ENCODE measurements around the gene PVALB. TPM values are rescaled to one million over a fixed set of nuclear protein-coding genes. Genes with fewer than 3 reads are reported as not detected.

PVALB gene
- total and polyA plus RNA-seq, 5 donors from 2014 or later = not detected

DNA sequence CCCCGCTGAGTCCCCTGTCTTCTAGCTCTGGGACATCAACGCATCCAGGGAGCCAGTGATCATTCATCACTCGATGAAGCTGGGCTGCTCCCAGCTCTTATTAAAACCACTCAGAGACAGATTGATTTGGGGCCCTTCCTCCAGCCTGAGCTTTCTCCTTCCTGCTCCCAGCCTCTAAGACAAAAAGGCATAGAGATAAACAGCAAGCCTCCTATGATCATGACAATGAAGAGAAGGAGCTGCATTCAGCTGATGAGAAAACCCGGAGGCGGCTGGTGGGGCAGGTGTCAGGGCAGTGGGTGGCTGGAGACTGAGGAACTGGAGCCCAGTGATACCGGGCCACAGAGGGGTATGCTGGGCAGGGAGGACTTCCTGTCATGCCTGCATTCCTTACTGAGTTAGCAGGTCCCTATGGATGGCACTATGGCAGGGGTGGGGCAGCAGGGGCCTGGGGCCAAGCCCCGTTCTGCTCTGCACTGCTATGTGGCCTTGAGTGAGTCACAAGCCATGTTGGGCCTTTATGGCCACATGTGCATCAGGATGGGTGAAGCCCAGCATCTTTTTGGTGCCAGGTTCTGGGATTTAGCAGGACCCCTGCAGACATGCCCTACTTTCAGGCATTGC is 20.2 kb downstream of the PVALB start:
- Histone ChIP-seq H3K9me3 (ENCODE audit: control insufficient read depth in 2 of 2, low read length in 2 of 2) (no peaks in the 10 kb centered on the region), H3K4me3 (ENCODE audit: low read depth, low read length) (no peak overlapping the region), H3K36me3 (ENCODE audit: control insufficient read depth, insufficient read depth, low read length) (no peaks in the 10 kb centered on the region), H3K27ac (ENCODE audit: insufficient read depth, low read length, poor library complexity, severe bottlenecking) (no peak overlapping the region), H3K4me1 (ENCODE audit: control insufficient read depth, insufficient read depth, low read length, poor library complexity, severe bottlenecking) (no peaks in the 10 kb centered on the region), H3K27me3 (ENCODE audit: control insufficient read depth, insufficient read depth, low read length) (no peaks in the 10 kb centered on the region)
- ATAC-seq (ENCODE audit: low read depth in 2 of 2) (no peak), DNase-seq (no peak)
- Mint-ChIP-seq H3K4me3 (peak overlapping the region in 1 of 4 donors; percentile 38), H3K27ac (peak overlapping the region in 1 of 3 donors; percentile 49), H3K4me1 (no peaks in the 10 kb centered on the region), H3K27me3 (no peaks in the 10 kb centered on the region), H3K36me3 (no peaks in the 10 kb centered on the region), H3K9me3 (no peaks in the 10 kb centered on the region)

GRCh38 chr22:36795633-36796032 is 21.2 kb downstream of the PVALB start:
- peaks cover 0 to under 1% (median 0%) of the 10 kb centered on the region in 7 donors for H3K9me3 Mint-ChIP-seq
- ATAC-seq (ENCODE audit: low read depth in 2 of 2) = no peak

GRCh38 chr22:36790648-36791047 is 26.2 kb downstream of the PVALB start:
- no peaks in the 10 kb centered on the region for H3K27me3 Mint-ChIP-seq
- H3K4me1 Mint-ChIP-seq = peaks cover 0 to 5% (median under 1%) of the 10 kb centered on the region in 4 donors
- no peaks in the 10 kb centered on the region for H3K9me3 ChIP-seq (ENCODE audit: control insufficient read depth in 2 of 2, low read length in 2 of 2)
- H3K27me3 ChIP-seq (ENCODE audit: control insufficient read depth, insufficient read depth, low read length) = no peaks in the 10 kb centered on the region
- no peak overlapping the region for H3K4me3 ChIP-seq (ENCODE audit: low read depth, low read length)
- ATAC-seq (ENCODE audit: low read depth in 2 of 2) = peak; percentile 74 to 75
- H3K36me3 ChIP-seq (ENCODE audit: control insufficient read depth, insufficient read depth, low read length) = no peaks in the 10 kb centered on the region
- no peaks in the 10 kb centered on the region for H3K4me1 ChIP-seq (ENCODE audit: control insufficient read depth, insufficient read depth, low read length, poor library complexity, severe bottlenecking)
- H3K36me3 Mint-ChIP-seq = no peaks in the 10 kb centered on the region
- peaks cover 0 to 2% (median 0%) of the 10 kb centered on the region in 7 donors for H3K9me3 Mint-ChIP-seq
- no peak overlapping the region for H3K27ac ChIP-seq (ENCODE audit: insufficient read depth, low read length, poor library complexity, severe bottlenecking)
- no peak overlapping the region for H3K27ac Mint-ChIP-seq
- no peak overlapping the region for H3K4me3 Mint-ChIP-seq
- DNase-seq = peak in 1 of 3 donors; percentile 73

More at GRCh38 chr22:36795633-36796032, 21.2 kb downstream of the PVALB start:
- Mint-ChIP-seq H3K36me3 (no peaks in the 10 kb centered on the region), H3K4me1 (peaks cover 0 to 2% (median under 1%) of the 10 kb centered on the region in 4 donors), H3K27ac (no peak overlapping the region), H3K4me3 (no peak overlapping the region), H3K27me3 (no peaks in the 10 kb centered on the region)
- DNase-seq = no peak
- Histone ChIP-seq H3K27me3 (ENCODE audit: control insufficient read depth, insufficient read depth, low read length) (no peaks in the 10 kb centered on the region), H3K4me1 (ENCODE audit: control insufficient read depth, insufficient read depth, low read length, poor library complexity, severe bottlenecking) (no peaks in the 10 kb centered on the region), H3K36me3 (ENCODE audit: control insufficient read depth, insufficient read depth, low read length) (no peaks in the 10 kb centered on the region), H3K9me3 (ENCODE audit: control insufficient read depth in 2 of 2, low read length in 2 of 2) (no peaks in the 10 kb centered on the region), H3K4me3 (ENCODE audit: low read depth, low read length) (no peak overlapping the region), H3K27ac (ENCODE audit: insufficient read depth, low read length, poor library complexity, severe bottlenecking) (no peak overlapping the region)

GRCh38 chr22:36787204-36787988 is 29.4 kb downstream of the PVALB start:
- H3K4me3 ChIP-seq (ENCODE audit: low read depth, low read length) = no peak overlapping the region
- H3K9me3 ChIP-seq (ENCODE audit: control insufficient read depth in 2 of 2, low read length in 2 of 2) = no peaks in the 10 kb centered on the region
- no peaks in the 10 kb centered on the region for H3K27me3 ChIP-seq (ENCODE audit: control insufficient read depth, insufficient read depth, low read length)
- peaks cover 0 to 9% (median 5%) of the 10 kb centered on the region in 4 donors for H3K4me1 Mint-ChIP-seq
- peaks cover under 1% of the 10 kb centered on the region for H3K4me1 ChIP-seq (ENCODE audit: control insufficient read depth, insufficient read depth, low read length, poor library complexity, severe bottlenecking)
- H3K9me3 Mint-ChIP-seq = peaks cover 0 to 2% (median 0%) of the 10 kb centered on the region in 7 donors
- H3K36me3 Mint-ChIP-seq = no peaks in the 10 kb centered on the region
- H3K27ac ChIP-seq (ENCODE audit: insufficient read depth, low read length, poor library complexity, severe bottlenecking) = no peak overlapping the region
- H3K27ac Mint-ChIP-seq = peak overlapping the region in 1 of 3 donors; percentile 37
- no peaks in the 10 kb centered on the region for H3K36me3 ChIP-seq (ENCODE audit: control insufficient read depth, insufficient read depth, low read length)
- H3K4me3 Mint-ChIP-seq = no peak overlapping the region
- ATAC-seq (ENCODE audit: low read depth in 2 of 2) = no peak
- DNase-seq = no peak
- H3K27me3 Mint-ChIP-seq = peaks cover 15% of the 10 kb centered on the region

DNA sequence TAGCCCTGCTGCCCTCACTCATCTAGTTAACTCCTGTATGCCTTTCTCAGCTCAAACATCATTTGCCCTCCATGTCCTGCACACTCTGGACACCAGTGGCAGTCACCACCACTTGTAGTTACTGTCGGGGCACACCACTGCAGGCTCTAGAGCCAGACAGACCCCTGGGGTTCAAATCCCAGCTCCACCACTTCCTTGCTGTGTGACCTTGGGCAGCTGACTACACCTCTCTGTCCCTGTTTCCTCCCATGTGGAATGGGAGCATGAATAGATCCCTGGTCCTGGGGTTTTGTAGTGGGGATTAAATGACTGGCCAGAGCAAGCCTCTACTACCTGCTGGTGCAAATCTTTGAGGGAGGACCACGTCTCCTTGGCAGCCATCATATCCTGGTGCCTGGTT is 33.1 kb downstream of the PVALB start:
- no peaks in the 10 kb centered on the region for H3K36me3 ChIP-seq (ENCODE audit: control insufficient read depth, insufficient read depth, low read length)
- peak overlapping the region in 2 of 4 donors; percentile 16 to 58 for H3K4me3 Mint-ChIP-seq
- peaks cover 9% of the 10 kb centered on the region for H3K4me1 ChIP-seq (ENCODE audit: control insufficient read depth, insufficient read depth, low read length, poor library complexity, severe bottlenecking)
- H3K9me3 Mint-ChIP-seq = no peaks in the 10 kb centered on the region
- no peaks in the 10 kb centered on the region for H3K9me3 ChIP-seq (ENCODE audit: control insufficient read depth in 2 of 2, low read length in 2 of 2)
- peaks cover 15% of the 10 kb centered on the region for H3K27me3 Mint-ChIP-seq
- H3K4me3 ChIP-seq (ENCODE audit: low read depth, low read length) = no peak overlapping the region
- DNase-seq (no peak), ATAC-seq (ENCODE audit: low read depth in 2 of 2) (no peak)
- peak overlapping the region in 1 of 3 donors; percentile 55 for H3K27ac Mint-ChIP-seq
- H3K27me3 ChIP-seq (ENCODE audit: control insufficient read depth, insufficient read depth, low read length) = no peaks in the 10 kb centered on the region
- no peak overlapping the region for H3K27ac ChIP-seq (ENCODE audit: insufficient read depth, low read length, poor library complexity, severe bottlenecking)
- H3K36me3 Mint-ChIP-seq = no peaks in the 10 kb centered on the region
- H3K4me1 Mint-ChIP-seq = peaks cover 0 to 17% (median 6%) of the 10 kb centered on the region in 4 donors

- Mint-ChIP-seq H3K4me1 (peaks cover 0 to 28% (median 9%) of the 10 kb centered on the region in 4 donors), H3K27ac (peak overlapping the region; percentile 76 to 90 (median 89)), H3K4me3 (peak overlapping the region in 1 of 4 donors; percentile 4), H3K36me3 (no peaks in the 10 kb centered on the region), H3K27me3 (peaks cover 15% of the 10 kb centered on the region), H3K9me3 (no peaks in the 10 kb centered on the region)
- Histone ChIP-seq H3K4me1 (ENCODE audit: control insufficient read depth, insufficient read depth, low read length, poor library complexity, severe bottlenecking) (peaks cover 12% of the 10 kb centered on the region), H3K27ac (ENCODE audit: insufficient read depth, low read length, poor library complexity, severe bottlenecking) (peak overlapping the region; percentile 34), H3K9me3 (ENCODE audit: control insufficient read depth in 2 of 2, low read length in 2 of 2) (no peaks in the 10 kb centered on the region), H3K4me3 (ENCODE audit: low read depth, low read length) (no peak overlapping the region), H3K27me3 (ENCODE audit: control insufficient read depth, insufficient read depth, low read length) (no peaks in the 10 kb centered on the region), H3K36me3 (ENCODE audit: control insufficient read depth, insufficient read depth, low read length) (no peaks in the 10 kb centered on the region)
- ATAC-seq (ENCODE audit: low read depth in 2 of 2) (peak; percentile 95 to 97), DNase-seq (peak; percentile 72 to 91 (median 85))
Measured at GRCh38 chr22:36781656-36782627, 34.9 kb downstream of the PVALB start.

GRCh38 chr22:36778020-36778419 is 38.8 kb downstream of the PVALB start:
- no peaks in the 10 kb centered on the region for H3K36me3 ChIP-seq (ENCODE audit: control insufficient read depth, insufficient read depth, low read length)
- Mint-ChIP-seq H3K4me3 (peak overlapping the region in 3 of 4 donors; percentile 12 to 80 (median 61)), H3K9me3 (no peaks in the 10 kb centered on the region), H3K36me3 (no peaks in the 10 kb centered on the region), H3K27me3 (peaks cover 8% of the 10 kb centered on the region), H3K27ac (peak overlapping the region in 2 of 3 donors; percentile 71 to 97), H3K4me1 (peaks cover 5 to 39% (median 21%) of the 10 kb centered on the region in 4 donors)
- no peaks in the 10 kb centered on the region for H3K27me3 ChIP-seq (ENCODE audit: control insufficient read depth, insufficient read depth, low read length)
- H3K4me1 ChIP-seq (ENCODE audit: control insufficient read depth, insufficient read depth, low read length, poor library complexity, severe bottlenecking) = peaks cover 27% of the 10 kb centered on the region
- no peak overlapping the region for H3K27ac ChIP-seq (ENCODE audit: insufficient read depth, low read length, poor library complexity, severe bottlenecking)
- ATAC-seq (ENCODE audit: low read depth in 2 of 2) = no peak
- H3K9me3 ChIP-seq (ENCODE audit: control insufficient read depth in 2 of 2, low read length in 2 of 2) = no peaks in the 10 kb centered on the region
- no peak for DNase-seq
- H3K4me3 ChIP-seq (ENCODE audit: low read depth, low read length) = no peak overlapping the region
